Kidney epithelial cell (primary cell): ENCODE data around the gene TIMM50. TPM values are rescaled to one million over a fixed set of nuclear protein-coding genes. Genes with fewer than 3 reads are reported as not detected.

Experiments
- DNase-seq: peaks from one replicate; pipeline ENCODE4 v3.0.0-alpha.2; 2010; ENCODE audit warnings: low read depth
- H3K27me3 ChIP-seq: 2 replicates; pipeline ENCODE4 v1.6.0; 2011; ENCODE audit warnings: low read length; ENCODE audit not compliant: control insufficient read depth, insufficient read depth
- H3K36me3 ChIP-seq: 2 replicates; pipeline ENCODE4 v1.5.1; 2011; ENCODE audit warnings: low read length; ENCODE audit not compliant: control insufficient read depth, insufficient read depth
- H3K4me3 ChIP-seq: 2 replicates; pipeline ENCODE4 v1.5.1; 2011; ENCODE audit warnings: low read depth, mild to moderate bottlenecking, control low read depth, low read length
- CTCF ChIP-seq: IDR thresholded peaks from 2 replicates; pipeline ENCODE4 v1.5.1; 2011; ENCODE audit warnings: mild to moderate bottlenecking, moderate library complexity, low read length, control low read depth, inconsistent platforms; ENCODE audit not compliant: insufficient read depth, poor library complexity, severe bottlenecking
- total RNA-seq: library from RNA; depleted of rRNA; stranded (reverse); fragments of >200 nt; gene quantifications from 2 replicates; pipeline ENCODE4 v1.2.3, GENCODE V29; 2015

TIMM50 gene
- total RNA-seq, result 89.0 and 94.3 TPM in 2 replicates

- H3K4me3 ChIP-seq, result peak within 1 kb of the TSS; percentile 100
- peak; percentile 74 for DNase-seq
- no peak for TF ChIP-seq CTCF
- no peaks in the 10 kb centered on the region for H3K27me3 ChIP-seq
- H3K36me3 ChIP-seq, result peaks cover 1% of the 10 kb centered on the region
Measured at GRCh38 chr19:39480337-39481228, at the start of gene TIMM50. TIMM50 (plus strand) TSS chr19:39480838; CDS start chr19:39480854, 16 bp downstream.

- no peak for DNase-seq
- H3K36me3 ChIP-seq, result peaks cover 4% of the 10 kb centered on the region
Measured at GRCh38 chr19:39432677-39433025, 48.0 kb upstream of the TIMM50 start.

GRCh38 chr19:39433480-39434079, 47.1 kb upstream of the TIMM50 start:
- Histone ChIP-seq H3K36me3 (peaks cover 4% of the 10 kb centered on the region), H3K4me3 (no peak overlapping the region), H3K27me3 (no peaks in the 10 kb centered on the region)
- no peak for DNase-seq
- no peak for TF ChIP-seq CTCF

More at GRCh38 chr19:39432677-39433025, 48.0 kb upstream of the TIMM50 start:
- Histone ChIP-seq H3K27me3 (no peaks in the 10 kb centered on the region), H3K4me3 (no peak overlapping the region)
- TF ChIP-seq CTCF, result no peak

GRCh38 chr19:39434123-39435076, 46.2 kb upstream of the TIMM50 start:
- DNase-seq, result no peak
- no peak for TF ChIP-seq CTCF
- Histone ChIP-seq H3K36me3 (peaks cover 4% of the 10 kb centered on the region), H3K27me3 (no peaks in the 10 kb centered on the region), H3K4me3 (peak overlapping the region; percentile 74)

- no peaks in the 10 kb centered on the region for H3K27me3 ChIP-seq
- DNase-seq, result peak; percentile 84
- peaks cover 4% of the 10 kb centered on the region for H3K36me3 ChIP-seq
- TF ChIP-seq CTCF, result no peak
- H3K4me3 ChIP-seq, result peak within 1 kb of the TSS; percentile 74
Measured at GRCh38 chr19:39435499-39436349, 44.9 kb upstream of the TIMM50 start, which contains the start of gene RPS16. RPS16 (minus strand) TSS chr19:39435949; CDS start chr19:39435895, 54 bp downstream.
